ENCODE results near the gene MYBPHL.

The MYBPHL gene

DNA sequence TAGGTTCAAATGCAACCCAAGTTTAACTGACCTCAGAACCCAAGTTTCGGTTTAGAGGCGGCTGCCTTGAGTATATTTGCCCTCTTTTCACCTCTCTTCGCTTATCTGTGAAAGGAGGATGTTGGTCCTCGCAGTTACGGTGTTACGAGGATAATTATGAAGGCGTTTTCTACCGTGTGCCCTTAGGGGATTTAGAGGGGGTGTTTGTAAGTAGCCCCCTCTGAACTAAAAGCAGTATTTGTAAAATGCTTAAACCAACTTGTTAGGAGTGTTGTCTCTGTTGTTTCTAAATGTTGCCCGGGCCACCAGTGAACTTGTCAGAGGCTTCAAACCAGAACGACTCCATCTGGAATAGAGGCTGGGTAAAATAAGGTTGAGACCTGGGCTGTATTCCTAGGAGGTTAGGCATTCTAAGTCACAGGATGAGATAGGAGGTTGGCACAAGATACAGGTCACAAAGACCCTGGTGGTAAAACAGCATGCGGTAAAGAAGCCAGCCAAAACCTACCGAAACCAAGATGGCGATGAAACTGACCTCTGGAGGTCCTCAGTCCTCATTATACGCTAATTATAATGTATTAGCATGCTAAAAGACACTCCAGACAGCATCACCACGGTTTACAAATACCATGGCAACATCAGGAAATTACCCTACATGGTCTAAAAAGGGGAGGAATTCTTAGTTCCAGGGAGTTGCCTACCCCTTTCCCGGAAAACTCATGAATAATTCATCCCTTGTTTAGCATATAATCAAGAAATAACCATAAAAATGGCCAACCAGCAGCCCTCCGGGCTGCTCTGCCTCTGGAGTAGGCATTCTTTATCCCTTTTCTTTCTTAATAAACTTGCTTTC is 22.8 kb downstream of the MYBPHL start:
- DNase-seq = peak in 1 of 42 donors; percentile 44
- intact Hi-C loops (cut with DNase I) = loop anchor here (5.0 kb wide), 1 partner anchor 113 kb away; the partner anchor contains the start of gene SORT1

DNA sequence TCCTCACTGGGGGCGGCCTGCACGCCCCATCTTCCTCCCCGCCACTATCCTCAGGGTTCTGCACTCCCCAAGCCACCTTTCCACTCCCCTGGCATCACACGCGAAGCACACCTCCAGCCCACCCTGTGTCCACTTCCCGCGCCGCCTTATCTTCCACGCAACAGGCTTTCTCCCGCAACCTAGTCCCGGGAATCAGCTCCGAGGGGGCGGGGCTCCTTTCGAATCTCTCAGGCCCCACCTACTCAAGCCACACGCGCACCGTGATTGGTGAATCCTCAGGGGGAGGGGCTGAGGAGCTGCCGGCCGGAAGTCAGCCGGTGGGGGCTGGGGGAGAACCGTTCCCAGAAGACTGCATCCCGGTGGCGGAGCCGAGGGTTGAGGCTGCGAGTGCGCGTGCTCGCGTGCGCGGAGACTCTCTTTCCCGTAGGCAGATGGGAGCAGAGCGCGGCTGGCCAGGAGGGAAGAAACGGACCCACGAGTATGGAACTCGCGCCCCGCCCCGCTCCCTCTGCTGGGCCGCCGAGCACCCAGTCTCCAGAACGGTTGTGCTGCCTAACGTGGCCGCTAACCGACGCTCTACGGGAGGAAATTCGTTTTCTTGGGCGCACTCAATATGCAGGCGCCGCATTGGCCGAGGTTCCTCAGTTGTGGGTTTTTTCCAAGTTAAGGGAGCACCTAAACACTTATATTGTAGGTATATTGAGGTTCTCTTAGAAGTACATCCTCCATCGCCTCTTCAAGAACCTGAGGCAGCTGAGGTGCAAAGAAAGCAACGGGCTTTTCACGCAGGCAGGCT is 23.7 kb downstream of the MYBPHL start, which contains the start of gene PSRC1:
Gene PSRC1 (minus strand): TSS at position 194 of the 796 bp plus-strand sequence.
- peak; percentile 97 to 100 (median 99) for DNase-seq
- intact Hi-C loops (cut with DNase I) = loop anchor here (5.0 kb wide), 1 partner anchor 114 kb away; the partner anchor contains the start of gene SORT1

DNA sequence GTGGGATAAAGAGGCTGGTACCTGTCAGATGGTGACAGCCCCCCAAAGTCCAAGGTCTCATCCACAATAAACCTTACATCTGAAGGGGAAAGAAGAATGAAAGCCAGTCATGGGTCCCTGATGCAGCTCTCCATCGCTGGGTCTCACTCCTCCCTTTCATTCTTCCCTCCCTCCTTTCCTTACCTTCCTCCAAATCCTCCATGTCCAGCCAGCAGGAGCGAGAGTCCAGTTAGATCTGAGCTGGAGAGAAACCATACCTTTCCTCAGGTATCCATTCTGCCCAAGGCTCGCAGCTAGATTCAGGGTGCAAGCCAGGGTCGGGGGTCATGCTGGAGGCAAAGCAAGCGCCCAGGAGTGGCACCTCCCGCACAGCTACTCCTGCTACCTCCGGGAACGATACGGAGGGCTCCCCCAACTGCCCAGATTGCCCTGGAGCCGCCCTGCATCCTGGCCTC is 24.3 kb downstream of the MYBPHL start:
- intact Hi-C loops (cut with DNase I) = loop anchor here (5.0 kb wide), 1 partner anchor 115 kb away; the partner anchor contains the start of gene SORT1
- no peak for DNase-seq

DNA sequence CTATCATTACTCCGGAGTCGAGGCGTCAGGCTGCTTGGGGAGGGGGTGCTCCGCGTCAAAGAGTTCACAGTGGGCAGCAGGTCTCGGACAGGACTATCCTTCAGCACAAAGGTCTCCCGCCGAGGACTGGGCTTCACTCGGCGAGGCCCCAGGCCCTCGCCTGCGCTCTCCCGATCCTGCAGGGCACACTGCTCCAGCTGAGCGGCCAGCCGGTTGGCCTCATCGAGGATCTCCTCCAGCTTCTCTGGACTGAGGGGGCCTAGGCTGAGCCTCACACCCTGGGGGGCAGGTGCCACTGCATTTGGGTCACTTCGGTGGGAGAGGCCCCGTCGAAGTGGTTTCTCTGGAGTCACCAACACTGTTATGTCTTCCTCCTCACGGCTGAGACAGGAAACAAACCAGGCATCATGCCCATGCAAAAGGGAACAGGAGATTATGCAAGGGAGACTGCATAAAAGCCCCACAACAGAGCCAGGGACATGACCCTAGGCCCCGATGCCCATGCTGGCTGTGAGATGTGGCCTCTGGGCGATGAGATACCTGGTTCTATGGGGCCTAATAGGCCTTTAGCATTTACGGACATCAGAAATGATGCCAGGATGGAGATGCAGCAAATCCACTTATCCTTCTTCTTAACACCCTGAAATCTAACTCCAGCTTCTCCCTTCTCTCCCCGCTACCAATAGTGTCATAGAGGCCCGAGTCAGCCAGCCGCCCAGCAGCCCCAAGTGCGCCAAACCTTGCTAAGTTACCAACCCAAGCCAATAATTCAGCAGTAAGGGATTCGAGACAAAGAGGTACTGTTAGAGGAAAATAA is 24.9 kb downstream of the MYBPHL start:
- intact Hi-C loops (cut with DNase I) = loop anchor here (5.0 kb wide), 1 partner anchor 115 kb away; the partner anchor contains the start of gene SORT1
- peak in 9 of 42 donors; percentile 45 to 68 (median 55) for DNase-seq

DNA sequence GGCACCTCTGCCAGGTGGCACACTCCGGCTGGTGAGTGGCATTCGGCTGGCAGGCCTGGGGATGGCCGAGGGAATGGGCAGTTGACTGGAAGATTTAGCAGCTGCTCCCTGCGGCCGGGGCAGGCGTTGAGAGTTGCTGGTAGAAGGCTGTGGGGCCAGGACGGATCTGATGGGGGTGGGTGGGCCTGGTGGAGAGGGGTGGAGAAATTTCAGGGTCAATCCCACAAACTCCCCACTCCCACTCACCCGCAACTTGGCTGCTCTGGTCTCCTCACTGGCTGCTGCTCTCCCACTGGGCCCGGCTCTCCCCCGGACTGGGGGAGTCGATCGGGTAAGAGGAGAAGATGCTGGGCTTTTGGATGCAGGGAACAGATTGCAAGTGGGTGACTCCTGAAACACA is 25.9 kb downstream of the MYBPHL start:
- DNase-seq = peak in 1 of 42 donors; percentile 49
- intact Hi-C loops (cut with DNase I) = loop anchor here (5.0 kb wide), 1 partner anchor 116 kb away; the partner anchor contains the start of gene SORT1

DNA sequence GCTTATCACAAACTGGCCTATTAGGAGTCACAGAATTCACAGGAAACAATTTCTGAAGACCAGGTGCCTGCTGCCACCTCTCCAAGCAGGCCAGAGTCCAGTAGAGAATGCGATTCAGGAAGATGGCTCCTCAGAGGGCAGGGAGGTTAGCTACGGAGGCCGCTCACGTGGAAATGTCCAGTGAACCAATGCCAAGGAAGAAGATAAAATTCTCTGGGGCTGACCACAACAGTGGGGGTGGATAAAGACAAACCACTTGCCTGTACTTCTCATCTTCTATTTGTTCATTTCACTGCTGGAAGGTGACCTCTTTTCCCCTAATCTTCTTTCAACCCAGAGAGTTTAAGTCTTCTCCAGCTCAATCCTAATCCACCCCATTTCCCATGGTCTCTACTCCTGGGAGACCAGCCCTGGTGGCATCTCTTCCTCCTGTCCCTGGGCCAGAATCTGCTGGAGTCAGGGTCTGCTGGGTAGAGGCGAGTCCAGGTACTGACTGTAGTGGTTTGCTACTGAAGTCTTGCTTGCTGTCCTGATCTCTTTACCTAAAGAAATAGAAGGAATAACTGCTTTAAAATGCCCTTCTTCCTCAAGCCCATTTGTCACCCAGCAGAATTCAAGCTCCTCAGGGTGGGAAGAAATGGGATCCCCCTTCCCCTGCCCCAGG is 27.1 kb downstream of the MYBPHL start:
- intact Hi-C loops (cut with DNase I) = loop anchor here (5.0 to 10.0 kb wide), 3 partner anchors 33 to 255 kb away; partner anchors contain the start of genes GPR61 and SORT1
- no peak for DNase-seq

DNA sequence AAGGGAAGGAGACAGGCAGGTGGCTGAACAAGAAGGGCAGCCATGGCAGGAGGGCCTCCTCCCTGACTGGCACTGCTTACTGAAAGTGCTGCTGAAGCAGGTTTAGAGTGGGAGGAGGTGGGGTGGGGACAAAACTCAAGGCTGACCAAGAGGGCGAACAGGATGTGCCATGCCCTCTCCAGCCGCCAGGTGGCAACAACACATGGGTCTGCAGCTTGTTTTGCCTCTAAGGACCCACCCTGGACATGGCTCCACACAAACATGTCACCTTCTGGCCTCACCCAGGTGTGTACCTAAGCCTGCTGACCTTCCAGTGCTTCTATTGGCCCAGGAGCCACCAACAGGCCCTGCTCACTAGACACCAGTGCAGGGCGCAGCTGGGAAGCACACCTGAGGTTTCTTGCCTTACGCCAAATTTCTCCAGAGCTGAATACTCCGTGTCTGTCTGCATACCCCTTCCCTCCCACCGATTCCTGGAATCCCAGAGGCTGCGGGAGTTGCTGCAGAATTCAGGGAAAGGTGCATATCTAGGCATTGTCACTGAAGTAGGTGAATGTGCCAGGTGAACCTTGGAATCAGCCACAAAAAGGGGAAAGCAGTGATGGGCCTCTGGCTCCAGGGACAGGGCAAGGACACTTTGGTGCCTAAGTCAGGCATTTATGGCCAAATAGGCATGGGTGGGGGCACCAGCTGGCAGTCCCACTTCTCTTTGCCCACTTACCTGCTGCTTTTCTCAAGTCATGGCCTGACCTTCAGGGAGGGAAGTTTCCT is 29.2 kb downstream of the MYBPHL start:
- intact Hi-C loops (cut with DNase I) = loop anchor here (5.0 to 10.0 kb wide), 2 partner anchors 35 to 257 kb away; partner anchors contain the start of gene GPR61
- DNase-seq = peak in 41 of 42 donors; percentile 66 to 95 (median 87)

DNA sequence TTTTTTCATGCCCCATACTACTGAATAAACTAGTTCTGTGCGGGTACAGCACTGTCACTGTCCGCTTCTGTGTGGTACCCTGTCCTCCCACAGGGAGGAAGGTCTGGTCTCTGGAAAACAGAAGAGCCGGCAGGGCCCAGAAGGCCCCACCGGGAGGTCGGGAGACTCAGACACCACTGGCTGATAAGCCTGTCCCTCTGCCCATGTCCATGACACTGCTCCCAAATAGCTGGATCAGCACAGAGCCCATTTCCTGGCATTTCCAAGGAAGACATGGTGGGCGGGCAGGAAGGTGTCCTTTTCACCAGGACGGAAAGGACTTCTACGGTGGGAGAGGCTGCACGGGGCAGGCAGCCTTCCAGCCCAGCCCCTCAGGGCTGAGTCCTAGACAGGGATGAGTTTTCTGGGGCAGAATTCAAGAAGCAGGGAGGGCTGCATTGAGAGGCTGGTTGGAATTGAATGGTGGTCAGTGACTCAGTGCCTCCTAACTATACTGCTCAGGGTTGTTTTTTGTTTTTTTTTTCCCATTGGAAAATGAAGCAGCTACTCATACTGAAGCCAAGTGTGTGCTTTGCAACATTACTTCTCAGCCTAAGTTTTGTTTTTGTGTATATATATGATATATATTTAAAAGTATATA is 31.0 kb downstream of the MYBPHL start:
- no peak for DNase-seq
- intact Hi-C loops (cut with DNase I) = loop anchor here (5.0 to 10.0 kb wide), 2 partner anchors 36 to 259 kb away; partner anchors contain the start of gene GPR61

DNA sequence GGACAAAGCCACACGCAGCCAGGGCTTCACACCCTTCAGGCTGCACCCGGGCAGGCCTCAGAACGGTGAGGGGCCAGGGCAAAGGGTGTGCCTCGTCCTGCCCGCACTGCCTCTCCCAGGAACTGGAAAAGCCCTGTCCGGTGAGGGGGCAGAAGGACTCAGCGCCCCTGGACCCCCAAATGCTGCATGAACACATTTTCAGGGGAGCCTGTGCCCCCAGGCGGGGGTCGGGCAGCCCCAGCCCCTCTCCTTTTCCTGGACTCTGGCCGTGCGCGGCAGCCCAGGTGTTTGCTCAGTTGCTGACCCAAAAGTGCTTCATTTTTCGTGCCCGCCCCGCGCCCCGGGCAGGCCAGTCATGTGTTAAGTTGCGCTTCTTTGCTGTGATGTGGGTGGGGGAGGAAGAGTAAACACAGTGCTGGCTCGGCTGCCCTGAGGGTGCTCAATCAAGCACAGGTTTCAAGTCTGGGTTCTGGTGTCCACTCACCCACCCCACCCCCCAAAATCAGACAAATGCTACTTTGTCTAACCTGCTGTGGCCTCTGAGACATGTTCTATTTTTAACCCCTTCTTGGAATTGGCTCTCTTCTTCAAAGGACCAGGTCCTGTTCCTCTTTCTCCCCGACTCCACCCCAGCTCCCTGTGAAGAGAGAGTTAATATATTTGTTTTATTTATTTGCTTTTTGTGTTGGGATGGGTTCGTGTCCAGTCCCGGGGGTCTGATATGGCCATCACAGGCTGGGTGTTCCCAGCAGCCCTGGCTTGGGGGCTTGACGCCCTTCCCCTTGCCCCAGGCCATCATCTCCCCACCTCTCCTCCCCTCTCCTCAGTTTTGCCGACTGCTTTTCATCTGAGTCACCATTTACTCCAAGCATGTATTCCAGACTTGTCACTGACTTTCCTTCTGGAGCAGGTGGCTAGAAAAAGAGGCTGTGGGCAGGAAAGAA is 32.0 kb downstream of the MYBPHL start:
- peak in 4 of 42 donors; percentile 27 to 60 (median 49) for DNase-seq
- intact Hi-C loops (cut with DNase I) = loop anchor here (5.0 to 10.0 kb wide), 2 partner anchors 37 to 260 kb away; partner anchors contain the start of gene GPR61

DNA sequence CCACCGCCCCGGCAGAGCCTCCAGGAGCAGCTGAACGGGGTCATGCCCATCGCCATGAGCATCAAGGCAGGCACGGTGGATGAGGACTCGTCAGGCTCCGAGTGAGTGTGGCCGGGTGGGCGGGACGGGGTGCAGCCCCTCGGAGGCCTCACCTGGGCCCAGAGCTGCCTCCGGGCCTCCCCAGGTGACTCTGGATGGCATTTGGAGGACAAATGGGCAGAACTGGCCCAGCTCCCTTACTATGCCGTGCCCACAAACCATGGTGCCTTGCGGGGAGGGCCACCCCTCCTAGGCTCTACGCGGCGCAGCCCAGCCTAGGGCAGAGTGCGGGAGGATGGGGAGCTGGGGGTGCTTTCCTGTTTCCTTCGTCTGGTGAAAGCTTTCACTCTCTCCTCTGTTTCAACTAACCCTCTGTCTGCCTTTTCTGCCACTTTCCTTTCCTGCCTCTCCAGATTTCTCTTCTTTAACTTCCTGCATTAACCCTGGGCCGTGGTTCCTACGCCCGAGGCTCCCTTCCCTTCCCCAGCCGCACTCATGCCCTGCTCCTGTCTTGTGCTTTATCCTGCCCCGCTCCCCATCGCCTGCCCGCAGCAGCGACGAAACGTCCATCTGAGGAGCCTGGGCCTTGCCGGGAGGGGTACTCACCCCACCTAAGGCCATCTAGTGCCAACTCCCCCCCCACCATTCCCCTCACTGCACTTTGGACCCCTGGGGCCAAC is 33.1 kb downstream of the MYBPHL start:
- intact Hi-C loops (cut with DNase I) = loop anchor here (10.0 kb wide), 1 partner anchor 261 kb away; the partner anchor contains the start of gene GPR61
- DNase-seq = no peak

DNA sequence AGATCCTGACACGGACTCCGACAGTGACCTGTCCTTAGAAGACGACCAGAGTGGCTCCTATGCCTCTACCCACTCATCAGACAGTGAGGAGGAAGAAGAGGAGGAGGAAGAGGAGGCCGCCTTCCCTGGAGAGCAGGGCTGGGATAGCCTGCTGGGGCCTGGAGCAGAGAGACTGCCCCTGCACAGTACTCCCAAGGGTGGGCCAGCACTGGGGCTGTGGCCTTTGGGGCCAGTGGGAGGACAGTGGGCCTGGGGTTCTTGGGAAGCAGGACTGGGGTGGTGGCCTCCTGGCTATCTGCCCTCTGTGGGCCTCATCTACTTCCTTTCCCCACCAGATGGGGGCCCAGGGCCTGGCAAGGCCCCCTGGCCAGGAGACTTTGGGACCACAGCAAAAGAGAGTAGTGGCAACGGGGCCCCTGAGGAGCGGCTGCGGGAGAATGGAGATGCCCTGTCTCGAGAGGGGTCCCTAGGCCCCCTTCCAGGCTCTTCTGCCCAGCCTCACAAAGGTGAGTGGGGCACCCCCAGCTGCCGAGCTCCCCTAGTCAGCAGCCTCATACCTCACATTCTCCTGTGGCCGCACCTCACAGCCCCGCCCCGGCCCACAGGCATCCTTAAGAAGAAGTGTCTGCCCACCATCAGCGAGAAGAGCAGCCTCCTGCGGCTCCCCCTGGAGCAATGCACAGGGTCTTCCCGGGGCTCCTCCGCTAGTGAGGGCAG is 33.8 kb downstream of the MYBPHL start:
- DNase-seq = no peak
- intact Hi-C loops (cut with DNase I) = loop anchor here (10.0 kb wide), 1 partner anchor 262 kb away; the partner anchor contains the start of gene GPR61

DNA sequence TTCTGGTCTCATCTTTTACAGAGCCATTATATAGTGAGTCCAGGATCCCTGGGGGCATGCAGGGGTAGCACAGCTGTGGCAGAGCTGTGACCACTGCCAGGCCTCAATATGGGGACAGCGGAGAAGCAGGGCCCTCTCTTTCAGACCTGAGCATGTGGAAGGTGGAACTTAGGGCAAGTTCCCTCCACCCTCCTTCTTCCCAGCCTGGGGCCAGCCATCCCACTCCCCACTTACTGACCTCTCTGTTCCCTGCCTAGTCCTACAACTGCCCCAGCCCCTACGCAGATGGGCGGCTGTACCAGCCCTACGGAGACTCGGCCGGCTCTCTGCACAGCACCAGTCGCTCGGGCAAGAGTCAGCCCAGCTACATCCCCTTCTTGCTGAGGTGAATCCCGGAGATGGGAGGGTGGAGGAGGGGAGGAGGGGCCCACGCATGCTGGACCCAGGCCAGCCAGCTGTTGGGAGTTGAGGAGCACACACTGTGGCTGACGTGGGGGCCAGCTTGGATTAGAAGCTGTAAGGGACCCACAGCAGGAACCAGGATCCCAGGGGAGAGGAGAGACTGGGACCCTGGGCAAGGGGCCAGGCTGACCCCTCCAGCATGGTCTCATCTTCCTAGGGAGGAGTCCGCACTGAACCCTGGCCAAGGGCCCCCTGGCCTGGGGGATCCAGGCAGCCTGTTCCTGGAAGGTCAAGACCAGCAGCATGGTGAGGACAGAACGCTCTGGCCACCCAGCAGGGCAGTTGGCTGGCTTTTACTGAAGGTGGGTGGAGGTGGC is 34.6 kb downstream of the MYBPHL start:
- intact Hi-C loops (cut with DNase I) = loop anchor here (10.0 kb wide), 1 partner anchor 263 kb away; the partner anchor contains the start of gene GPR61
- peak in 1 of 42 donors; percentile 21 for DNase-seq

DNA sequence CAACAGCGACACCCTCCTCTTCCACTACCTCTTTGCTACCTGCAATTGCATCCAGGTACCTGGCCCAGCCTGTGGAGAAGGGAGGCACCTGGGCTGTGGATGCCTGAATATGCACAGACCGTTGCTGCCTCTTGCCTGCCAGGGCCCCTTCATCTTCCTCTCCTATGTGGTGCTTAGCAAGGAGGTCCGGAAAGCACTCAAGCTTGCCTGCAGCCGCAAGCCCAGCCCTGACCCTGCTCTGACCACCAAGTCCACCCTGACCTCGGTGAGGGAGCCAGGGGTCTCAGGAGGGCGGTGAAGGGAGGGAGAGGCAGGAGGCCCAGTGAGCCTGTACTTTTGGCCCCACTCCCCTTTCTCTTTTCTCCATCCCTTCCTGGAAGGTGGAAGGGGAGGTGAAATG is 35.4 kb downstream of the MYBPHL start:
- DNase-seq = no peak
- intact Hi-C loops (cut with DNase I) = loop anchor here (10.0 kb wide), 1 partner anchor 263 kb away; the partner anchor contains the start of gene GPR61

Data from head of caudate nucleus (tissue), 42 donors.